HG03066 (cell line): ENCODE measurements around the gene MYO5B.

ENCODE experiments used
- ATAC-seq: cut with Tn5 transposase; IDR thresholded peaks from one replicate; pipeline ENCODE4 v1.9.1; 2021; ENCODE audit warnings: low read depth; ENCODE audit not compliant: unreplicated experiment

The MYO5B gene

DNA sequence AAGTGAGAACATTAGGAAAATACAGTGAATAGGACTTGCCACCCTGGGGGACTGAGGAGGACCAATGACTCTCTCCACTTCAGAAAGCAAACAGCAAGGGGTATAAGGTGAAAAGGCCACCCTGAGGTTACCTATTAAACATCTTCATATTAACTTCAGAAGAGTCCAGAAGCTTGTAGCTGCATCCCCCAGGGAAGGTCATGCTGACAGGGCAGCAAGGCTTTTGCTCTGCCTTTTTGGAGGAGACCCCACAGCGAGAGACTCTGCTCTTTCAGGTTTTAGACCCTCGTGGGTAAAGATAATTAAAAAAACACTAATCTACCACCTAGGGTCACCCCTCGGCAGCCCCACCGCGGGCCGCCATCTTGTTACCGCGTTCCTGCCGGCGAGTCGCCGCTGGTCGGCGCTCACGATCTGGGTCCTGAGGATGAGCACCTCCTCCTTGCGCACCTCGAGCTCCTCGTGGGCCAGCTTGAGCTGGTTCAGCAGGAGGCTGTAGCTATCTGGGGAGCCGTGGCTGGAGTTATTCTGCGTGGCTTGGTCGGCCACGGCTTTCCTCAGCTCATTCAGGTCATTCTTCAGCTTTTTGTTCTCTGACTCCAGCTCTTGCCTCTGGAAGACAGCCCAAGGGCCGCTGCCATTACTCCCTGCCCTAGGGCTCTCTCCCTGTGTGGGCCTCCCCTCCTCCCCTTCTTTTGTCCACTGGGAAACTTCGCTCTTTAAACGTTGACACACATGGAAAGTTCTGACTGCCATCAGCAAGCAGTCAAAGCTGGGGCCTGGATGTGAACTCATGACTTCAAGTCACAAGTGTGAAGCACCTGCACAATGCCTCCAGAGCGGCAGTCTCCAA, 331.0 kb downstream of the MYO5B start:
- no peak for ATAC-seq

DNA sequence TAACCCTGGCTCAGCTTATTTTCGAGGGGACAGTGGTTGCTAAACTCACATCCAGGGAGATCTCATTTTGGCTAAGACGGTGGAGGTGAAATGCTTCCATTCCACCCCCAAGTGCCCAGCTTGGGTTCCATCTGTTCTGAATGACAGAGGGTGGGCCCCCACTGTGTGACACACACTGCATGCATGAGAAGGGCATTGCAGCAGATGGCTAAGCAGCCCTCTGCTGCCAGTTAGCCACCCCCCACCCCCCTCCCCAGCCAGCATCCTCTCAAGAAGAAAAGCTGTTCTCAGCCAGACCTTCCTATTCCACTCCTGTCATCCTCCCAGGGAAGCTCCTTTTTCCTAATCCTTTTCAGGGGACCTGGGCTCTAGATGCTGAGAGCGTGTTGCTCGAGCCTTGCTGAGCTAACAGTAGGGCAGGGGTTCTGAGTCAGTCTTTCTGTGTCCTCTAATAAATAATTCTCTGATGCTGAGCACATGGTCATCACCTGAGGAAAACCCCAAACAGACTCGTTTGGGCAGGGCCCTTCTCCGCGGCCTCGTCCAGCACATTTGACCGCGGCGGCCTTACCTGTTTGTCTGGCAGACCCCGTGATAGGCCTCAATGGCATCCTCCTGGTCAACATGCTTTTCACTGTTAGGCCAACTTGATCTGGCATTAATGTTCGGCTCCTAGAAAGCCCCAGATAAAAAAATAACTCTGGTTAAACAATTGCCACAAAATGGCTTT, 332.1 kb downstream of the MYO5B start:
- ATAC-seq: no peak

DNA sequence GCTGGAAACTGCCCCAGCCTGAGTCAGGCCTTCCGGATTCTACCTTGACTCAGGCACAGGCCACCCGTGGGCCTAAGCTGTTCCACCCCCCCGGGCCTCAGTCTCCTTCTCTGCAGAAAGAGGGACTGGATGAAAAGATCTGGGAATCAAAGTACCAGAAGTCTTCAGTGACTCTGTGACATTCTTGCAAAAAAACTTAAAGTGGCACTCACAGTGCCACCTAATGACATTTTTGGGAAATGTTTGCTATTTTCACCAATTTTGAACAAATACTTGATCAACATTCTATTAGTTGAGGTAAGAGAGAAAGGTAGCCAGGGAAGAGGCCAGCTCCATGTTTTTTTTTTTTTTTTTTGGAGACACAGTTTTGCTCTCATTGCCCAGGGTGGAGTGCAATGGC, 333.3 kb downstream of the MYO5B start:
- no peak for ATAC-seq

DNA sequence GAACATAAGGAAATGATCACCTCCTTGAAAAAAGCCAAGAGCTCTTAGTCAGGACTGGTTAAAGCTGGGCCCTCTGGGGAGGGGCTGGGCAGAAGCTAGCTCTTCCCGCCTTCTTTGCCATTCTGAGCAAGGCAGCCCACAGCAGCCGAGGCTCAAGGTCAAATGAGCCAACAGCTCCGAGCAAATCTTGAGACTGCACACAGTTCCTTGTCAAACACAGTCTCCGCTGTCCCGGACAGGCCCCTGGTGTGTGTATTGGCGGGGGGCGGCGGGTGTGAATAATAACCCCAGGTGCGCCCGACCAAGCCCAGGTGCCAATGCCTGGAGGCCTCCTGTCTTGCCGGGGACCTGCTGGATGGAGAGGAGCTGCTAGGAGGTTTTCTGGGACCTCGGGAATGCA, 335.2 kb downstream of the MYO5B start:
- no peak for ATAC-seq

DNA sequence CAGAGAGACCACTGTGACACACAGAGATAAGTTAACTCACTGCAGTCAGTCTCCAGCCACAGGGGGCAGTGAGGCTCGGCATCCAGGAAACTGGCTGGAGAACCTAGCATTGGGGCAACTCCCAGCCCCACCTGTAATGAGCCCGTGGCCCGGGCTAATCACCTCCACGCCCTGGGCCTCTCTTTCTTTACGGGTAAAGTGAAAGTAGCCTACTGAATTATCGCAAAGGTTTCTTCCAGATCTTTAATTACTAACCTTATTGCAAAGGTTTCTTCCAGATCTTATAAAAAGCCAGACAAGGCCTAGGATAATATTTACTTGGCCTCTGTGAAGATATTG, 336.0 kb downstream of the MYO5B start:
- no peak for ATAC-seq

DNA sequence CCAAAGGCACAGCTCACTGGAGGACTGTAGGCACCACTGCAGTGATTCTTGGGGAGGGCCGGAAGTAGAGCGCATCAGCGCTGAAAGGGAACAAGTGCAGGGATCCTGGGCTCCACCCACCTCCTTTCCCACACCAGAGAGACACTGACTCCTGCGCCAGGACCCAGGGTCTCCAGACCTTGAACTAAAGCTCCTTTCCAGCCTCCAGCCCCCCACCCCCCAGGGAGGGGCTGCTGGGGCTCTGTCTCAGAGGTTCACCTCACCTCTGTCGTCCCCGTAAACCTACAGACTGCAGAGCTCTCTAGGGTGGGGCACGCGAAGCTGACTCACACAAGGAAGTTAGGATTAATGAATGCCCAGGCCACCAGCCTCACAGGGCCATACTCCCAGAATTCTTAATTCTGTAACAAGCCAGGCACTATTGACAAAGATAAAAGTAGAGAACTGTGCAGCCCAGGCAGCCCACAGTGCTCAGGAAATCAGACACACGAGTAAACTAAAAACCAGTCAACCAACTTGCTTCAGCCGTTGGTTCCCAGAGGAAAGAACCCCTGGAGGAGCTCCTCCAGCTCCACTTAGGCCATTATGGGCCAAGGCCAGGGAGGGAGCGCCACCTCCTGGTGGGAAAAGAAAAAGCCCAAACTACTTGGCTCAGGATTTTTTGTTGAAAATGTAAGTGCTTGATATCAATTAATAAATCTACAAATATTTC, 336.5 kb downstream of the MYO5B start:
- ATAC-seq: no peak

DNA sequence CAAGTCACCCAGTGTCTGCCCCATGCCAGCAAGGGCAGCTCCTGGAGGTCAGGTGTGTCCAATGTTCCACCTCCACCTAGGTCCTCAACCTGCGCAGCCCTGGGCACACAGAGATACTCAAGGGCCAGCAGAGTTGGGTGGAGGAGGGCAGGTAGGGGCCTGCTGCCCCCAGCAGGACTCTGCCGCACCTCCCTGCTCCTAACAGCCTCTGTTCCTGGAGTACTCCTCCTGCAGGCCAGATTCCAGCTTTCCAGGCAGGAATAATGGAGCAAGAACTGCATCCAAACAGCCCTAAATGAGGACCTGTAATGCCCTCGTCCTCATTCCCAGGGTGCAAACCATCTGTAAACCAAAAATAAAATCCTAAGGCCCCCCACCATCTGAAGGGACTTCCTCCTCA, 337.2 kb downstream of the MYO5B start:
- no peak for ATAC-seq

DNA sequence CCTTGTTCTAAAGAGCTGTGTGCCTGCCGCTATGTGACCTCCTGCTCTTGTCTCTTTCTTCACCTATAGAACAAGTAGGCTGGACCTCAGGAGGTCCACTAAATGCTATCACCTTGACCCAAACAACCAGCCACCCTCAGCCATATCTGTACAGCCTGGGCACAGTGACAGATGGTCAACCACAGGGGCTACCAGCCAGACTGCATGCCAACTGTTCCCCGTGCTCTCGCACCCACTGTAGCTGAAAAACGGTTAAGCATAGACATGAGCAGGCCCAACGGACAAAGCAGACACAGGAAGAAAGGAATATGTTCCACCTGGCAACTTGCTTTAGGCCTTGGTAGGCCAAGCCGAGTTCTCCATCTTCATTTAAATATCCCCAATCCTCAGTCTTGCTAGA, 338.5 kb downstream of the MYO5B start:
- ATAC-seq: no peak

DNA sequence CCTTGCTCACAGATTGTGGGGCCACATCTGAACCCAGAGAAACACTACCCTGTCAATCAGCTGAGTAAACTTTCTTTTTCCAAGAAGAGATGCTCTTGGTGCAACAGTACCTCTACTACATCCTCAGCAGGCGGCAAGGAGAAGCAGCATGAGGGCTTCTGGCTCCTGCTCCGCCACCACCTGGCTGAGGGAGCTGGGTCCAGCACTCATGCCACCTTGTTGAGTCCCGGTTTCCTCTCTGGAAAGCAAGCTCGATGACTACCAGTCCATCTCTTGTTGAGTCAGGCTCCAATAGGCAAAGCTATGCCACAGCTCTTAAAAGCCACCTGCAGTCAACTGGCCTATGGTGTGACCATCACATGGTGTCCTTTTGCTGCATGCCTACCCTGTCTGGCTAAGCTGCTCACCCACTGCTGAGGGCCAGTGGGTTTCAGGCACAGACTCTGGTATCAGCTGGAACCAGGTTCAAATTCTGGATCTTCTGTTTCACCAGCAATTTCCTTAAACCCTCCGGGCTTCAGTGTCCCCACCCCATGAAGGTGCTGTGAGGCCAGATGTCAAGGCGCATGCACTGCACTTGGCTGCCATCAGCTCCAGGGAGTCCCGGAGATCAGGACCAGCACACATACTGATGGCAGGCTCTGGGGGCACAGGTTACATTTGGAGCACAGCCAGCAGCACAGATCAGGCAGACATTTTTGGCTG, 339.1 kb downstream of the MYO5B start:
- no peak for ATAC-seq

DNA sequence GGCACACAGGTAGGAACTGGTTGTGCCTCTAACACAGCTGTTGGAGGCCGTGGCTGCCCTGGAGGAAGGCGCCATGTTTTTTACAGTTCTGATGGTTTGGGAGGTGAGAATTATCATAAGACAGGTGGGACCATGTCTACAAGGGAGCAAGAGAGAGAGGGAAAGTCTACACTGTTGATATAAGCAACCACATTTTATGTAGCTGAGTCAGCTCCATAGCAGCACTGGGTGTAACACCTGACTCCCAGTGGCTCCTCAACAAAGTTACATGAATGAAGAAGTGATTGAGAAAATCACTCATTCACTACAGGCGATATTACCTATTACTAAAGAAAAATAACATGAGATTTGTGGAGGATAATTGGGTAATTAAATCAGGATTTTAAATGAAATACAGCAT, 340.3 kb downstream of the MYO5B start:
- ATAC-seq: no peak

DNA sequence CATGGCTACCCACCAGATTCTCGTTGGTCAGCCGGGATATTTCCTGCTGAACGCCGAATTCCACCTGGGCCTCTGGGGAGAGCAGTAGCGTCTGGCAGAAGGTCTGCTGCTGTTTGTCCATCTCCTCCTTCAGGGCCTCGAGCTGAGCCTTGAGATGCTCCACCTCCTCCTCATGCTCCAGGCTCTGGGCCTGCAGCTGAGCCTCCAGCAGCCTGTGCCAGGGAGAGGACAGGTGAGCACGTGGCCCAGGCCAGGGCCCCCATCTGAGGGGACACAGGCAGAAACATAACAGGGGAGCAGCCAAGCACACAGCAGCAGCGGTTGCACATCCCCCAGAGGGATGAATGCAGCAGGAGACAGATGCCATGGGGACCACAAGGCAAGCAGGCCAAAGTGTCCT, 341.5 kb downstream of the MYO5B start:
- no peak for ATAC-seq

DNA sequence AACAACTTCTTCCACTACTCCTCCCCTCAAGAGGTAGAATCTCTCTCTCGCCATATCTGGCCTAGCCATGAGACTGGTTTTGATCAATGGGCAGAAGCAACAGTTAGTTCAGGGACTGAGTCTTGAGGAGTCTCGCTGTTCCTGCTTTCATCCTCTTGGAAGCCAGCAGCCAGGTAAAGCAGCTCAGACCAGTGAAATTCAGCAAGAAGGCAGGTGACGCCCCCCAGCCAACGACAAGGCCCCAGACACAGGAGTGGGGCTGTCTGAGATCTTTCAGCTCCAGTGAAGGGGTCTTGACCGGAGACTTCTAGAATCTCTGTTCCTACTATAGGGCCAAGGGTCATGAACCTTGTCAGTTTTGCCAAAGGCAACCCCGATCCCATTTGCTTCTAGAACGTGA, 341.9 kb downstream of the MYO5B start:
- no peak for ATAC-seq

DNA sequence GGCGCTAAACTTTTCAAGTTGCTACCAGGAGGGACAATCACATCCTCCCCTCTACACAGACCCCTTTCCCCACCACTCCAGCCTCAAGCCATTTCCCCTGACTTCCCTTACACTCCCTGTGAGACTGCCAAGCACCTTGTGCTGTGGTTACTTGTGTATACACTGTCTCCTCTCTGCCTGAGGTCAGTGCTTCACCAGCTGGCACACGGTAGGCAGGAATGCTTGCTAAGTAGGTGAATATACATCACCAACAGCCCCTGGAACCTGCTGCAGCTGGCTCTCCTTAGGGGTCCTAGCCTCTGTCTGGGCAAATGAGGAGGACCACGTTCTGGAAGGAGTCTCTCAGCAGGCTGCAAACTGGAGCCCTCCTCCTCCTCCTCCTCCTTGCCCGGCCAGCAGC, 343.3 kb downstream of the MYO5B start:
- ATAC-seq: no peak

DNA sequence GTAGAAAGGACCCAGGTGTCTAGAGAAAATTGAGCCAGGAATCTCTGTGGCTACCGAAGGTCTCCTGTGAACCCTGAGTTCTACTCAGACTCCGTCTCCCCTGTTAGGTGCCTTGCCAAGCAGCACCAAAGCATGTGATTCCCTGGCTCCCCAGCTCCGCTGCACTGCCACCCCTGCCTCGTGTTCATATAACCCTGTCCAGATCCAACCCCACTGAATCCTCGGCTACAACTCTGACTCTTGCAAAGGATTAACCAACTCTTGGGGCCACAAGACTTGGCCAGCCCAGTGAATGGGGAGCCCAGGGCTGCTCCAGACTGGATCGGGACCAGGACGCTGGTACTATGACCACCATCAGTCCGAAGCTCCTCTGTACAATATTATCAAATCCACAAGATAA, 344.3 kb downstream of the MYO5B start:
- no peak for ATAC-seq

DNA sequence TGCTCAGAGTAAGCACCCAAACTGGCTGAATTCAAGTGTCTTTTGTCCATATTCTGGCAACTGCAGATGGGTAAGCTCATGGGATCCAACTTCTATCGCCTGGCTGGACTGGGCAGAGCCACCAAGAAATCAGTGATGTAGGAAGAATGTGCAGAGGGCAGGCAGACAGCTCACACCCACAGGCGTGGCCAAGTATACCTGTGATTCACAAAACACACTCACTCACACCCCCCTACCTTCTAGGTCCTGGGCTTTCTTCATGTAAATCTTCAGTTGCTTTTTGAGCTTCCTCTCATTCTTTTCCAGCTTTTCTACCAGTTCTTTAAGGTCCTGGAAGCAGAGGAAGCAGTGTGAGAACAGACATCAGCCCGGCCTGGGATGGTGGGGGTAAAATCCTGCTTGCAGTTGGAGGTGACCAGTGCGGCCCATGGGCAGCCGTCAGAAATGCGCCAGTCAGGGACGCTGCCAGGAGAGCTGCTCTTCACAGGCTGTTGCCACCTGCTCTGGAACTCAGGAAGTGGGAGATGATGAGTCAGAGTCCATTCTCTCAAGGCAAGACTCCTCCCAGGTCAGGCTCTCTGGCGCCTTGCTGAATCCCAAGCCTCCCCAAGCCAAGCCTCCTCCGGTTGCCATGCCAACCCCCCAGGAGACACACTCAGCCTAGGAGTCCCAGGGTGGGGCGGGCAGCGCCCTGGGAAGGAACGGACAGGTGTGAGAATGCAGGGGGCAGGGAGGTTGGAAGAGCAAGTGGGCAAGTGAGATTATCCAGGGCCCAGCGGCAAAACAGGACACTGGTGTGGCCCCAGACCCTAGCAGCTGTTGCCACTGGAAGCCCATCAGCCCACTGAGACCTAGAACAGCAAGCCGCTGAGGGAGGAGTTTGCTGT, 345.4 kb downstream of the MYO5B start:
- no peak for ATAC-seq

DNA sequence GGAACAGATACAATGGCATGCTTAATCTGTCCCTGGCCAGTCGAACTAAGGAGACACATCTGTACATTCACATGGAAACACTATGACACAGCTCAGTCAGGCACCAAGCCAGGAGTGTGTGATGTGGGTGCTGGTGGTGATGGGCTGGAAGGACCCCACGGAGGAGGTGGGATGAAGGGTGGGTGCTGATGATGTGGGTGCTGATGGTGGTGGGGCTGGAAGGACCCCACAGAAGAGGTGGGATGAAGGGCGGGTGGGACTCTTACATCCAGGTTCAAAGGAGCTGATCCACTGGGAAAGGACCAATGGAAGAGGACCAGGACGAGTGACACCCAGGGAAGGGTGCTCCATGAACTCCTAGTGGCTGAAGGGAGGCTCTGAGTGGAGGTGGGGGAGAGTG, 346.8 kb downstream of the MYO5B start:
- no peak for ATAC-seq

DNA sequence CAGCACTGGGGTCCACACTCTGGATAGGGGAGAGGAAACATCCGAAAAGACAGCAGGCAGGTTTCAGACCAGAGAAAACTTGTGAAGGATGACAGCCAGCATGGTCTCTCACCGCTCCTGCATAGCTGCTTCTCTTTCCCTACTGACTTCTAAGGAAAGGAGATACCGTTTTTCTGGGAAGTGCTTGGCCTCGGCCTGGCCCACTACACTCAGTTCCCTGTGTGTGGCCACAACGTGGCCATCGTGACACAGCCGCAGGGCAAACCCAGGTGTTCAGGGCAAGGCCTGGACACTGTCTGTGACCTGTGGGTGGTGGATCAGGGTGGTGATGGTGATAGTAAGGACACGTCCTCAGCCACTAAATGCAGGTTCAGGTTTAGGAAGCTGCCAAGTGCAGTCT, 347.4 kb downstream of the MYO5B start:
- ATAC-seq: no peak

DNA sequence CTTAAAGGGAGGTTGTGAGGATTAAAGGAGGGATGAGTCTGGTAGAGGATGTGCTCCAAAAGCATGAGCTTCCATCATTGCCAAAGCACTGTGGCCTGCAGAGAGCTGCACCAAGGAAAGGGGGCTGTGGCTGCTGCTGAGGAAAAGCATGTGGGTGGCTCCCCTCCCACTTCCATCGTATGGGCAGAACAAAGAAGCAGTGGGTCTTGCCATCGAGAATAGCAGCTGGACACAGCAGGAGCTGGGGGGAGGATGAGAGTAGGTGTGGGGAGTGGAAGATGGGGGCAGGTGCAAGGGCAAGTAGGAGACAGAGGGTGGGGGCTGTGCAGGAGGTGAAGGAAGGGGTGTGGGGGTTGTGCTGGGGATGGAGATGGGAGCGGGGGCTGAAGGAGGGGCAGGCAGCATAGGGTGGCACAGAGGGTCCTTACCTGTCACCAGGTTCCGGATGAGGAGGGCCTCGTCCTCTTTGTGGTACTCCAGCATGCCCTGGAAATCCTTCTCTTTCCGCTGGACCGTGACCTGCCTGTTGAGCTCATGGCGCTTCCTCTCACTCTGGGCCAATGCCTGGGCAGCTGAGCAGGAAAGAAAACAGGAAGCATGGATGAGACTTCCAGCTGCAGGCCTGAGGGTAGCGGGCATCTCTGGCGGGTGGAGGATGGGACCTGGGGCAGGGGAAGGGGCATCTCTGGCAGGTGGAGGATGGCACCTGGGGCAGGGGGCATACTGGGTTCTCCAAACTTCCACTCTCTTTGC, 348.1 kb downstream of the MYO5B start:
- no peak for ATAC-seq

DNA sequence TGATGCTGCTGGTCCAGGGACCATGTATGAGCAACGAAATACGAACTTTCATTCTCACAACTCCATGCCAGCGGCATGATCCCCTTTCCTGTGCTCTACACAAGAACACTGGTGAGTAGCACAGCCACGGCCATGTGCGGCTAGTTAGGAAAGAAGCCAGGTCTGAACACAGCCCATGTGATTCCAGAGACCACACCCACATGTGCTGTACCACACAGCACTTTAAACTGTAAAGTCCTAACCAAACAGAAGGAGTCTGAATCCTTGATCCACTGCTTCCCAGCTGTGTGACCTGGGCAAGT, 348.6 kb downstream of the MYO5B start:
- no peak for ATAC-seq
